ENCODE measurements around the gene RAB25.

- TF ChIP-seq CTCF (IDR thresholded peaks at IDR 0.05) (no peak), POLR2A (IDR thresholded peaks at IDR 0.05) (no peak)
Measured at GRCh38 chr1:156033011-156033410, 27.9 kb upstream of the RAB25 start.

Data from lower leg skin (tissue), 3 donors.